Endothelial cell of hepatic sinusoid (primary cell): ENCODE results near the gene DDHD1.

Experiments used
- in situ Hi-C: cut with HindIII; loops from 2 replicates; pipeline ENCODE4 v1.10.0; 2017; ENCODE audit warnings: low sequenced_read_pairs

Gene DDHD1

GRCh38 chr14:53001787-53002378 is 151.2 kb downstream of the DDHD1 start:
- in situ Hi-C loops: no loop called here

- in situ Hi-C loops: no loop called here
Observed at GRCh38 chr14:52998376-52999015, 154.6 kb downstream of the DDHD1 start.

GRCh38 chr14:52996493-52996892 is 156.6 kb downstream of the DDHD1 start:
- in situ Hi-C loops: no loop called here

GRCh38 chr14:52995998-52996397 is 157.1 kb downstream of the DDHD1 start:
- in situ Hi-C loops: no loop called here

GRCh38 chr14:52992236-52992870 is 160.8 kb downstream of the DDHD1 start:
- in situ Hi-C loops: no loop called here

- in situ Hi-C loops: no loop called here
Observed at GRCh38 chr14:52988139-52988538, 165.0 kb downstream of the DDHD1 start.

GRCh38 chr14:52987514-52987913 is 165.6 kb downstream of the DDHD1 start:
- in situ Hi-C loops: no loop called here

GRCh38 chr14:52987042-52987441 is 166.1 kb downstream of the DDHD1 start:
- in situ Hi-C loops: no loop called here
